NCI-H345 treated with DMSO at 0.1 percent for 48 hours (cell line): ENCODE data around the gene THRAP3.
"Not testable (repeated sequence)": the region's sequence is repeated elsewhere in the genome, so short reads cannot be mapped to it uniquely, and the experiment has no call there.

Source experiments
- DNase-seq: peaks from one replicate; lab custom pipeline; 2025; ENCODE audit not compliant: unreplicated experiment; lab: John Stamatoyannopoulos, UW

Gene THRAP3

GRCh38 chr1:36206323-36206858 is 17.9 kb upstream of the THRAP3 start:
- no peak for DNase-seq

DNA sequence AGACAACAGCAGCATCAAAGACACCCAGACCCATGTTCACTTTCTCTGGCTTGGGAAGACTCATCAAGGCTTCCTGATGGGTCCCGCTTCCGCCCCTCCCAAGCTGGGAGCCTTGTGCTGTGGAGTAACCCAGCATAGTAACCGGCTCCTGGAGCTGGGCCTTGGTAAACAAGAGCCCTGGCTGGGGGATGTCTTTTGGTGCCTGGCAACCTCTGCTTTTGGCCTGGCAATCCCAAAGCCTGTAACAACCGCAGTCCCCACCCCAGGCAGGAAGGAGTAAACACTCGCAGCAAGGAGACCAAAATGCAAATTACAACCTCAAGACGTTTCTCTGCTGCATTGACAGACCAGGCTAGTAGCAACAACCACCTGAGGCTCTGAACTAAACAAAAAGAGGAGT is 16.9 kb upstream of the THRAP3 start:
- DNase-seq: no peak

GRCh38 chr1:36208978-36209703 is 15.1 kb upstream of the THRAP3 start:
- no peak for DNase-seq

GRCh38 chr1:36211307-36211706 is 12.9 kb upstream of the THRAP3 start:
- DNase-seq: no peak

GRCh38 chr1:36211841-36212240 is 12.4 kb upstream of the THRAP3 start:
- DNase-seq: no peak

- no peak for DNase-seq
Observed at GRCh38 chr1:36212782-36213181, 11.5 kb upstream of the THRAP3 start.

DNA sequence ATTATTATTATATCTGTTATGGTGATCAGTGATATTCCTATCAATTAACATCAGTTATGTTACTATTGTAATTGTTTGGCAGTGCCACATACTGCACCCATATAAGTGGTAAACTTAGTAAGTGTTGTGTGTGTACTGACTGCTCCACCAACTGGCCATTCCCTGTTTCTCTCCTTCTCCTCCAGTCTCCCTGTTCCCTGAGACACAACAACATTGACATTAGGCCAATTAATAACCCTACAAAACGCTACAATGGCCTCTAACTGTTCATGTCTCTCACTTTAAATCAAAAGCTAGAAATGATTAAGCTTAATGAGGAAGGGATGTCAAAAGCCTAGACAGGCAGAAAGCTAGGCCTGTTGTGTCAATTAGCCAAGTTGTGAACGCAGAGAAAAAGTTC is 6.6 kb upstream of the THRAP3 start:
- DNase-seq: no peak

- DNase-seq: not testable (repeated sequence)
Observed at GRCh38 chr1:36221901-36222300, 2.3 kb upstream of the THRAP3 start.

- DNase-seq: no peak
Observed at GRCh38 chr1:36222481-36223380, 1.5 kb upstream of the THRAP3 start.

GRCh38 chr1:36223381-36223995 is 755 bp upstream of the THRAP3 start:
- no peak for DNase-seq

DNA sequence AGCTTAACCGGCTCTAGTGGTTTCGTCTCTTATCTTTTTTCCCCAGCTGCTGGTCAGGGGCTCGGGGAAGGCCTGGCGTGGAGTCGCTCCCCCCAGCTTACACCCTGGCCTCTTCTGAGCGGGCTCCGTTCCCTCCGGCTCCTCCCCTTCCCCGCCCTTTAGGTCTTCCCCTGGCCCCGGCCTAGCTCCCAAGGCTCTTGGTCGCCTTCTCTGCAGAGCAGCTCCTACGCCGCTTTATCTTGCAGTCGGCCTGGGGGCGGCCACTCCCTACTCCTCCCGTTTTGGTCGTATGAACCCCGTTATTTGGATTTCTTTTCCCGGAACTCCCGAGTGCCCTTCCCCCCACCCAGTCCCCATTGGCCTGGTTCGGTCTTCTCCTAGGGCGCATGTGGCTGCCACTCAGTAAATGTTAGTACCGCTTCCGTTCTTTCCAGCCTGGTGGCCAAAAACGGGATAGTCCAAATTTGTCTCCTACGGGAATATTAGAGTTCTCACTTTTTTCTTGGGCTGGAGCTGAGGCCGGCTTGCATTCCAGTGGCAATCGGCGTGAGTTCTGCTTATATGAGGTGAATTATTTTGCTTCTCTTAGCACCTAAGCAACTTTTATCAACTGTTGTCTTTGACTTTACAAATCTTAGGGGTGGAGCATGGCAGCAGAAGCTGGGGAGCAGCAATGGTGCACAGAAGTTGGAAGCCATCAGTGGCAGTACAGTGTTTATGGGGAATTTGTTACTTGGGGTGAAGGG is 467 bp downstream of the THRAP3 start:
- peak; percentile 84 for DNase-seq

GRCh38 chr1:36225283-36225899 is 1.1 kb downstream of the THRAP3 start:
- no peak for DNase-seq

DNA sequence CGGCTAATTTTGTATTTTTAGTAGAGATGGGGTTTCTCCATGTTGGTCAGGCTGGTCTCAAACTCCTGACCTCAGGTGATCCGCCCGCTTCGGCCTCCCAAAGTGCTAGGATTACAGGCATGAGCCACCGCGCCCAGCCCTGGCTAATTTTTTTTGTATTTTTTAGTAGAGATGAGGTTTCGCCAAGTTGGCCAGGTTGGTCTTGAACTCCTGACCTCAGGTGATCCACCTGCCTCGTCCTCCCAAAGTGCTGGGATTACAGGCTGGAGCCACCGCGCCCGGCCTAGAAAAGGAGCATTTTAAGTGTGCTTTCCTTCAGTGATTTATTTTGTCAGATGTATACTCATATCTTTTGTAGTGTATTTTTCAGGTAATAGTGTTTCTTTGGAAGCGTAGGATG is 6.0 kb downstream of the THRAP3 start:
- not testable (repeated sequence) for DNase-seq

DNA sequence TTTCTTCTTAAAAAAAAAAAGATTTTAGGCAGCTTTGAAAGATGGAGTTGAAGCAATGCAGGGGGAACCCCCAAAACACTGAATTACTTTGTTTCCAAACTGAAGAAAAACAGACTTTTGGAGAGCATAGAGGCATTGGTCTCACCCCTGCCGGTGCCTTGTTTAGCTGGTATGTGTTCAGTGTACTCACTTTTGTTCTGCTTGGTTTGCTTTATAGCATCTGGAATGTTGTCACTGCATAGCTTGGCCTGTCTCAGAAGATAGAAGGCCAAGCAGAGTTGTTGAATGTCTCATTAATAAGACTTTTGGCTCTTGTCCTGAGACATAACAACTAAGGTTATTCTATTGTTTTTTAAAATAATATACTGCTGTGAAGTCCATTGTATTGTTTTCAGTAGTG is 6.9 kb downstream of the THRAP3 start:
- DNase-seq: no peak

DNA sequence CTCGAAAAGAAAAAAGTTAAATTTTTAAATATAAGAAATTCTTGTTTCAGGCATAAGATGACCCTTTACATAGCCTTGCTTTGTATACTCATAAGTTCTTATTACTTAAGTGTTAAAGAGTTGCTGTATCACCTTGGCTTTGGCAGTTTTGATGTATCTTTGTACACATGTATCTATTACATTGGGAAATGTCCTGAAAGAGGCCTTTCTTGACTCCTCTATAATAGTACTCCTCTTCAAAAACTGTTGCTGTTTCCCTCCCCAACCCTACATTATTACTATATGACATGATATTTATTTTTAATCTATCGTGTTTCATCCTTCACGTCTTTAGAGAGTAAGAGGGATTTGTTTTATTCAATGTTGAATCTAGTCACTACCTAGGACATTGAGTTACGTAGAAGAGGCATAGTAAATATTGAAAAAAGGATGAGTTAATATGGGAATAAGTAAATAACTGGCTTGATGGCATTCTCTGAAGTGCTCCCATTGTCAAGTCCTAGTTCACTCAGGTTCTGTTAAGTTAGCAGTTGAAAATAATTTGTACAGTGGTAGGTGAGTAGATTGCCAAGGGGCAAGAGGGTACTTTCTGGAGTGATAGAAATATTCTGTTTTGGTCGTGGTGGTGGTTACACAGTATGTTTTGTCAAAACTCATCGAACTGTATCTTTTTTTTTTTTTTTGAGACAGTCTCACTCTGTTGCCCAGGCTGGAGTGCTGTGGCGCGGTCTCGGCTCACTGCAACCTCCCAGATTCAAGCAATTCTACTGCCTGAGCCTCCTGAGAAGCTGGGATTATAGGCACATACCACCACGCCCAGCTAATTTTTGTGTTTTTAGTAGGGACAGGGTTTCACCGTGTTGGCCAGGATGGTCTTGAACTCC is 8.2 kb downstream of the THRAP3 start:
- no peak for DNase-seq

- DNase-seq: no peak
Observed at GRCh38 chr1:36236302-36236701, 12.1 kb downstream of the THRAP3 start.

DNA sequence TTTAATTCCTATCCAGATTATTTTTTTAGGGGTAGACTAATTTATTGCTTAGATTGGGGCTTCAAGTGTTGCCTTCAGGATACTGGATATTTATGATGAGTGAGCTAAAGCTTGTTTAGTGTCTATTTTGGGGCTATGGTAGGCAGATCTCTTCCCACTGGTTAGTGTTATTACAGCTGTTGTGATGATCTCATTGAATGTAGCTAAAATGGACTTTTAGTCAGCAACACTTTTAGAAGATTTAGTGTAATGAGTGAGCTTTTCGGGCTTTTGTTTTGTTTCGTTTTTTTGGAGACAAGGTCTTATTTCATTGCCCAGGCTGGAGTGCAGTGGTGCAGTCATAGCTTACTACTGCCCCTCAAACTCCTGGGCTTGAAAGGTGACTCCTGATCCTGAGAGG is 14.2 kb downstream of the THRAP3 start:
- no peak for DNase-seq

DNA sequence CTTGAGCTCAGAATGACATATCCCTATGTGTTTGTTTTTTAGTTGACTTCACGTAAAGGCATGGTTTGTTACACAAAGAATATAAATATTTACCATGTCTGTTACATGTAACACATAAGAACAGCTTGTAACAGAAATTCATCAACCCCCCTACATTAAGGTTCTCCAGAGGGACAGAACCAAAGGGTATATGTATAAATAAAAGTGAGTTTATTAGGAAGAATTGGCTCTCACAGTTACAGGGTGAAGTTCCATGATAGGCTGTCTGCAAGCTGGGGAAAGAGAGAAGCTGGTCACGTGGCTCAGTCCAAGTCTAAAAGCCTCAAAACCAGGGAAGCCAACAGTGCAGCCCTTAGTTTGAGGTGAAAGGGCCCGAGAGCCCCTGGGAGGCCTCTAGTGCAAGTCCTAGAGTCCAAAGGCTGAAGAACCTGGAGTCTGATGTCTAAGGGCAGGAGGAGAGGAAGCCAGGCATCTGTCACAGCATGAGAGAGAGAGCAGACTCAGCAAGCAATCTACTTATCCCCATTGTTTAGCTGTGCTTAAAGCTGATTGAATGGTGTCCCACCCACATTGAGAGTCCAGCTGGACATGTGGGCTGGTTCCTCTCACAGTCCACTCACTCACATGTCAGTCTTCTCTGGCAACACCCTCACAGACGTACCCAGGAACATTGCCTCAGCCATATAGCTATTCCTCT is 15.8 kb downstream of the THRAP3 start:
- peak; percentile 63 for DNase-seq

GRCh38 chr1:36247538-36247937 is 23.3 kb downstream of the THRAP3 start:
- no peak for DNase-seq
